GM18951 (cell line): ENCODE data around the gene RNASEH1.
"Not testable (repeated sequence)": the region's sequence is repeated elsewhere in the genome, so short reads cannot be mapped to it uniquely, and the experiment has no call there.

Experiments
- POLR2A ChIP-seq: IDR thresholded peaks from 4 replicates; pipeline ENCODE4 v1.6.1; 2011; ENCODE audit warnings: mild to moderate bottlenecking; ENCODE audit not compliant: insufficient read length, insufficient read depth; ENCODE audit errors: extremely low read depth
- in situ Hi-C: fragments of 300-500 bp; cut with MboI; formaldehyde crosslinking; loops from one replicate; pipeline ENCODE4 v1.12.0; 2022; ENCODE audit warnings: low sequenced_read_pairs, mixed read lengths, inconsistent platforms; ENCODE audit not compliant: unreplicated experiment

The RNASEH1 gene

GRCh38 chr2:3584608-3585260, 26.6 kb upstream of the RNASEH1 start:
- no peak for TF ChIP-seq POLR2A
- in situ Hi-C loops, result no loop called here

- in situ Hi-C loops, result no loop called here
- no peak for TF ChIP-seq POLR2A
These were observed 25.9 kb upstream of the RNASEH1 start for GRCh38 chr2:3584076-3584475.

DNA sequence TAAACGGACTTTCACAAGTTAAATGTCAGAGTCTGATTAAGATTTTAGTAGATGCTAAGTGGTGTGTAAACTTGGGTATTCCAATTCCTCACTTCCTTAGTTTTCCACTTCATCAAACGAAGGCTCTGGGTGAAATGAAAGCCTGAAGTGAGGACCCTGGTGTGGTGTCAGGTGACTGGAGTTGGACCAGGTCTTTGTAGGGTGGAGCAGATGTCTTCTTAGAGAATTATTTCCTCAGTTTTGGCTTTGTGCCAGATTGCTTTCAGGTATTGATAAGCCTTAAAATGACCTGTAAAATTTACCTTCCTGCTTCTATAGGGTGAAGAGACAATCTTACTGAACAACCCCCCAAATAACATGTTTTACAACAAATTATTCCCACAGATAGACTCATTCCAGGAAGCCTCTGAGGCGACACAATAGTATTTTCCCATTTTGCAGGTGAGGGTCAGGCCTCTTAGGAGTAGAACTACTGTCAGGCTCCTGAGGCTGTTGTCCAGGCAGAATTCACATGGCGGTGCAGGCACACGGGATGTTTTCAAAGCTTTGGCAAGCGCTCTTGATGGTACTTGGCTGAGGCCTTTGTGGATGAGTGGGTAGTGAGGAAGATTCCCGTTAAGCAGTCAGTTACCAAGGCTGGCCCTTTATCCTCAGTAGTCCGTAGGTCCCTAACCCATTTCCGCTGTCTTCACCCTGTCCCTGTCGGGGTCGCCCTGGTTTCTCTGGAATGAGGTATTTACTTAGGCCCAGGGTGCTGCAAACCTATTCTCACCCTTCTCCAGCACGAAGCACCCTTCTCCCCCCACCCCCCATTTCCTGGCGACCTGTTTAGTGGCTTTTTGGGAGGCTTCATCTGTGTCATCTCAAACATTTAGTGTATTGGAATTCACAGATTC, 23.5 kb upstream of the RNASEH1 start:
- in situ Hi-C loops, result no loop called here
- TF ChIP-seq POLR2A, result peak; percentile 30

GRCh38 chr2:3580449-3580848, 22.3 kb upstream of the RNASEH1 start:
- TF ChIP-seq POLR2A, result no peak
- in situ Hi-C loops, result no loop called here

DNA sequence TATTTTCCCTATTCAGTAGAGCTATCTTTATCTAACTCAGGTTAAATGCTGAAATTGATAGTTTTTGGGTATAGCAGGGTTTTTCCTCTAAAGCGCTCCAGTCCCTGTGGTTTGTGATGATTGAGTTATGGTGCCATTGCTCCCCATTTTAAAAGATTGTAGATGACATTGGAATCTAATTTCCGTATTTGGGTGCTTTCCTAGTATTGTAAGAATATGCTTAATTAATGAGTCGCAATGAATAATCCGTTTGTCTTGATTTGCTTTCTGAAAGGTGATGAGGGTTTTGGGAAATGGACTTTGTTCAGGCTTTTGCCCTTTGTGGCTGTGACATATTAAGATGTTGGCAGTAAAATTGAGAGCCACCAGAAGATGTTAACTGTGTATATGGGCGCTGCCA, 20.9 kb upstream of the RNASEH1 start:
- TF ChIP-seq POLR2A, result no peak
- in situ Hi-C loops, result no loop called here

GRCh38 chr2:3576263-3576630, 18.1 kb upstream of the RNASEH1 start:
- in situ Hi-C loops, result not testable (repeated sequence)

DNA sequence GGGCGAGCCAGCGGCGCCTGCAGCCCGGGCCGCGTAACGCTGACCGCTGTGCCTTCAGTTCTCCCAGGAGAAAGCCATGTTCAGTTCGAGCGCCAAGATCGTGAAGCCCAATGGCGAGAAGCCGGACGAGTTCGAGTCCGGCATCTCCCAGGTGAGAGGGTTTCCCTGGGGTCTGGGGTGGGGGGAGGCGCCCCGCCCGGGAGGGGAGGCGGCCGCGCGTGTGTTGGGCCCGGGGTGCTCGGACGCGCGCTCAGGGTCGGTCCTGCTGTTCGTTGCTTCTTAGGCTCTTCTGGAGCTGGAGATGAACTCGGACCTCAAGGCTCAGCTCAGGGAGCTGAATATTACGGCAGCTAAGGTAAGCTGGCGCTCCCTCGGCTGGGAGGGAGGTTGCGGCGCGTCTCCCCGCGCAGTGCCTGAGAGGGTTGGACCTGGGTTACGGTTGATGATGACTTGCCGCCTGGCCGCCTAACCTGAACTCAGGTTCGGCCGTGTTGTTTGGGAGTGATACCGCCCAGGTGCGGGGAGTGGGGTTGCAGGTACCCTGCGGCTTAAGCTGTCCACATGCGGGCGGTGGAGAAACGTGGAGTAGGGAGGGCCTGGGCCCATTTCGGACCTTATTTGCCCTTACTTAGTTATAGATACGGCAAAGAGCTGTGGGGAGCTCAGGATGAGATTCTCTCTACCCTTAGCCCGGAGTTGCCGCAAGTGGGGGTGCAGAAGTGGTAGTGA, 17.6 kb upstream of the RNASEH1 start:
- in situ Hi-C loops, result no loop called here
- TF ChIP-seq POLR2A, result no peak

DNA sequence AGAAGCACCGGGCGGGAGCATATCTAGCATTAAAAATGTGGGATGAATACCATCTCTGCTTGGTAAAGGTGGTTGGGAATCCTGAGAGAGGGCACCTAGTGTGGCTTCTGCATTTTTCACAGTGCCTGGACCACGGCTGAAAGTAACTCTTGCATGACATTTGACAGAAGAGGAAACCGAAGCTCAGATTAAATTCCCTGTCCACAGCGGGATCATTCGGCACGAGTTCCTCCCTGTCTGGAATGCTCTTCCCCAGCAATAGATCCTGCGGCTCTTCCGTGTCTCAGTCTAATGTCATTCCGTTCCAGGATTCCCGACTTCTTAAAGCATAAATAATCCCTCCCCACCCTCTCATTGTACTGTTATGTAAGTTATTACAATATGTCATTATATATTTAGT, 16.0 kb upstream of the RNASEH1 start:
- in situ Hi-C loops, result no loop called here
- no peak for TF ChIP-seq POLR2A

DNA sequence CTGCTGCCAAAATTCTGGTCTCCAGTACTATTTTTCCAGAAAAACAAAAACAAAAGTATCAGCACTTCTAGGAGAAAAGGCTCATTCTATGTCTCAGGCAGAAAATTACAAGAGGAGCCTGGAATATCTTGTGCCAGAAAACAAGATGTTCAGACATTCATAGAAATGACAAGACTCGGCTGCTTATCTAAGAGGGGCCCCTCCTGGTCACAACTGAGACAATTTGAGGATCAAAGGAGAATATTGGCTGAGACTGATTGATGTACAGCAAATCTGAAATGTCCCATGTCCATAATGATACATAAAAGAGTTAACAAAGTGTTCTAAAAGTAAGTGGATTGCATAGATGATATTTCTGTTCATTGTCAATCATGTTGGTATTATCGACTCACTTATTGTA, 14.5 kb upstream of the RNASEH1 start:
- in situ Hi-C loops, result no loop called here
- no peak for TF ChIP-seq POLR2A

DNA sequence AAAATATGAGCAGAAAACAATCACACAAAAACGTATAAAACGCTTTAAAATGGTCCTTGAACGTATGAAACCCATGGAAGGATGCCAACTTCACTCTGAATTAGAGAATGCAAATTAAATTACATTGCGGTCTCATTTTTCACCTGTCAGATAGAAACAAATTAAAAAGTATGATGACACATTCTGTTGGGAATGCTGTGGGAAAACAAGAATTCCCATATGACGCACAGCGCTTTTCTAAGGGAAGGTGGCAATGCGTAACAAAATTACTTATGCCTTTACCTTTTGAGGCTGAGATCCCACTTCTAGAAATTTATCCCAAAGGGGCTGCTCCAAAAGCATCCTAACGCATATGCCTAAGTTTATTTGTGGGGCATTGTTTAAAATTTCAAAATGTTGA, 13.2 kb upstream of the RNASEH1 start:
- in situ Hi-C loops, result no loop called here
- TF ChIP-seq POLR2A, result no peak

GRCh38 chr2:3569656-3570055, 11.5 kb upstream of the RNASEH1 start:
- in situ Hi-C loops, result not testable (repeated sequence)

- TF ChIP-seq POLR2A, result no peak
- in situ Hi-C loops, result no loop called here
These were observed 8.7 kb upstream of the RNASEH1 start for GRCh38 chr2:3566806-3567205.

DNA sequence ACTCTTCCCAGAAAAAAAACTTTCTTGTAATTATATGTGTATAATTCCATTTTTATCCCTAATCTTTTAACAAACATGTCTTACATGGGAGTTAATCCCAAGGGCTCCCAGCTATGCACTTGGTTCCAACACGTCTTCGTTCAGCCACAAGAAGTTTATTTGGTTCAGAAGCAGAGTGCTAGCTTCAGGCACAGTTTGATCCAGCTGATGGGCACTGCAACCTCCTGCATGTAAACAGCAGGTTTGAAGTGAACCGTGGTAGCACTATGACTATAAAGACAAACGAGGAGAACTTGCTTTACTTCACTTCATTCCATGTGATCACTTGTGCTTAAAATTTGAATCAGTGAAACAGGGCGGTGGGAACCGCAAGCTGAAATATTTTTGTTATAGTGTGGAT, 7.0 kb upstream of the RNASEH1 start:
- in situ Hi-C loops, result no loop called here
- no peak for TF ChIP-seq POLR2A

GRCh38 chr2:3563521-3563976, 5.4 kb upstream of the RNASEH1 start:
- no peak for TF ChIP-seq POLR2A
- in situ Hi-C loops, result no loop called here

DNA sequence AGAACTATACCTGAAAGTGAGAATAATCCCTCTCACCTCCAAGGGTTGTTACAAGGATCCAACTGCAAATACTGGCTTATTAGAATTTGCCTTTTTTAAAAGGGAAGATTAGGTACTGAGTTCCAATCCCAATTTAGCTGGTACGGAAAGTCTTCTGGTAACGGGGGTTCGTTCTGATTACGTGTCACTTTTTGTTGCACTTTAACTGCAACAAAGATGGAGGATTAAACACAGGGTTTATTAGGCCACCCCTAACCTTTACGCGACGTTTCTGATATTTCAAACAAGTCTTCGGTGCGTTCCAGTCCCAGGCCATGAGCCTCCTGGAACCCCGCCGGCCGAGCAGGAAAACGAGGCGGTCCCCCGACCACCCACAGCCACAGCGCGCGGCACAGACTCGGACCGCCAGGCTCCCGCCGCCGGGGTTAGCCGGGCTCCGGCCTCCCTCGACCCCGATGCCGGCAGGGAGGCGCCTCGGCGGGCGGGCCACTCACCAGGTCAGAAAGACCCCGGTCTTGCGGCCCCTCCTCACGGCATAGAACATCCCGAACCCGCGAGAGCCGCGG, 411 bp downstream of the RNASEH1 start:
- no peak for TF ChIP-seq POLR2A
- in situ Hi-C loops, result no loop called here
